Mucosa of rectum (tissue), 2 donors: ENCODE data around the gene SNRNP25.
"Not testable (repeated sequence)": the region's sequence is repeated elsewhere in the genome, so short reads cannot be mapped to it uniquely, and the experiment has no call there.

Experiments used
- H3K27ac ChIP-seq, 2 donors: one replicate each; pipeline ENCODE4 v1.7.0; 2013; ENCODE audit warnings: inconsistent platforms in 2 of 2, low read depth in 2 of 2, low read length in 2 of 2
- H3K27me3 ChIP-seq, 2 donors: one replicate each; pipeline ENCODE4 v1.7.0; 2013; ENCODE audit warnings: low read length in 2 of 2; ENCODE audit not compliant: control insufficient read depth in 2 of 2, insufficient read depth in 2 of 2
- H3K36me3 ChIP-seq, 2 donors: one replicate each; pipeline ENCODE4 v1.7.0; 2013; ENCODE audit warnings: low read length in 2 of 2; ENCODE audit not compliant: control insufficient read depth in 2 of 2, insufficient read depth in 2 of 2
- H3K4me1 ChIP-seq, 2 donors: one replicate each; pipeline ENCODE4 v1.7.0; 2013; ENCODE audit warnings: low read length in 2 of 2, mild to moderate bottlenecking in 1 of 2; ENCODE audit not compliant: control insufficient read depth in 2 of 2, insufficient read depth in 2 of 2
- H3K4me3 ChIP-seq, 2 donors: one replicate each; pipeline ENCODE4 v1.7.0; 2013; ENCODE audit warnings: low read length in 2 of 2
- H3K9ac ChIP-seq, 2 donors: one replicate each; pipeline ENCODE4 v1.7.0; 2013; ENCODE audit warnings: low read length in 2 of 2, low read depth in 1 of 2, mild to moderate bottlenecking in 1 of 2
- H3K9me3 ChIP-seq, 2 donors: one replicate each; pipeline ENCODE4 v1.7.0; 2013; ENCODE audit warnings: low read length in 2 of 2; ENCODE audit not compliant: control insufficient read depth in 2 of 2
- donor health status: healthy.
- donor health status: Normal muscosa, but diverticular disease.

The SNRNP25 gene

GRCh38 chr16:53346-54236 lies at the start of gene SNRNP25, which contains the start of gene POLR3K:
TSS of gene SNRNP25 (plus strand) at chr16:53828. CDS start at chr16:54017, 189 bp downstream.
TSS of gene POLR3K (minus strand) at chr16:53608. CDS start at chr16:53586, 22 bp downstream.
- peaks cover 11 to 28% of the 10 kb centered on the region in 2 donors for H3K36me3 ChIP-seq
- H3K9me3 ChIP-seq, result no peaks in the 10 kb centered on the region
- peak within 1 kb of the TSS; percentile 82 to 93 for H3K4me3 ChIP-seq
- no peaks in the 10 kb centered on the region for H3K27me3 ChIP-seq
- peak within 1 kb of the TSS; percentile 55 to 71 for H3K27ac ChIP-seq
- H3K4me1 ChIP-seq, result peaks cover 0 to 5% of the 10 kb centered on the region in 2 donors
- H3K9ac ChIP-seq, result peak within 1 kb of the TSS; percentile 83 to 90

- H3K4me3 ChIP-seq, result peak overlapping the region in 1 of 2 donors; percentile 41
Measured at GRCh38 chr16:9903-10665, 43.5 kb upstream of the SNRNP25 start.

GRCh38 chr16:10772-11171 lies 42.9 kb upstream of the SNRNP25 start:
- H3K27me3 ChIP-seq, H3K4me3 ChIP-seq, H3K4me1 ChIP-seq, H3K27ac ChIP-seq, H3K36me3 ChIP-seq, H3K9ac ChIP-seq, H3K9me3 ChIP-seq: not testable (repeated sequence)

More at GRCh38 chr16:9903-10665, 43.5 kb upstream of the SNRNP25 start:
- Histone ChIP-seq H3K36me3 (no peaks in the 10 kb centered on the region), H3K27me3 (no peaks in the 10 kb centered on the region), H3K27ac (no peak overlapping the region), H3K4me1 (no peaks in the 10 kb centered on the region), H3K9ac (no peak overlapping the region), H3K9me3 (no peaks in the 10 kb centered on the region)

- not testable (repeated sequence) for H3K27me3 ChIP-seq, H3K4me1 ChIP-seq, H3K9ac ChIP-seq, H3K36me3 ChIP-seq, H3K27ac ChIP-seq, H3K9me3 ChIP-seq, H3K4me3 ChIP-seq
Measured at GRCh38 chr16:17062-17765, 36.4 kb upstream of the SNRNP25 start.

GRCh38 chr16:20886-21285 lies 32.7 kb upstream of the SNRNP25 start:
- H3K9ac ChIP-seq, H3K36me3 ChIP-seq, H3K27me3 ChIP-seq, H3K9me3 ChIP-seq, H3K4me3 ChIP-seq, H3K27ac ChIP-seq, H3K4me1 ChIP-seq: not testable (repeated sequence)

DNA sequence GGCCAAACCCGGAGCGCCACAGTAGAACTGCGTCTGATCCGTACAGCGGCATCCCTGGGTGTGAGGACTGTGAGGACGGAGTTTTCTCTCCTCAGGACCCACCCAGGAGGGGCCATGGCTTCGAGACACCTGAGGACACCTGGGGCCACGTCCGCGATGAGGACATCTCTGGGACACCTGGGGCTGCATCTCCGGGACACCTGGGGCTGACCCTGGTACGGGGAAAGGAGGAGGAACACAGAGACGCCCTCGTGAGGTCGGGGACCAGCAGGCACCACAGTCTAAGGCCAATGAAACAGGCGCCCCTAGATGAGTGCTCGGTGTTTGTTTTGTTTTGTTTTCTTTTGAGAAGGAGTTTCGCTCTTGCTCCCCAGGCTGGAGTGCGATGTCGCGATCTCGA lies 29.5 kb upstream of the SNRNP25 start:
- not testable (repeated sequence) for H3K27ac ChIP-seq, H3K9ac ChIP-seq, H3K27me3 ChIP-seq, H3K9me3 ChIP-seq, H3K4me1 ChIP-seq, H3K4me3 ChIP-seq, H3K36me3 ChIP-seq

DNA sequence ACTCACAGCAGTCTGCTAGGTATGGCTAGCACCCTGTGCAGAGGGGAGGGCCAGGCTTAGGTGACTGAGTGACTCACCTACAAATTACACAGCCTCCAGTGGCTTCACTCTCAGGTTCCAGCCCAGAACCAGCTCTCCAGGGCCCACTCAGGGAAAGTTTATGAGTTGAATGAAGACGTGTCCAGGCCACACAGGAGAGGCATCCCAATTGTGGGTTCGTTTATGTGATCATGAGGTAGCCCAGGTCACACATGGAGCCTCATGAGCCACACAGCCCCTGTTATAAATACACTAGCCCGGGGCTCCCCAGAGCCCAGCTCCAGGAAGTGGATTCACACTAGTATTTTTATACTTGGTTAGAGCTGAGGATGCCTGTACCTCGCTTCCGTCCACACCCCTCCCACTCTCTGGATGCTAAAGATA lies 27.7 kb upstream of the SNRNP25 start:
- not testable (repeated sequence) for H3K27ac ChIP-seq

DNA sequence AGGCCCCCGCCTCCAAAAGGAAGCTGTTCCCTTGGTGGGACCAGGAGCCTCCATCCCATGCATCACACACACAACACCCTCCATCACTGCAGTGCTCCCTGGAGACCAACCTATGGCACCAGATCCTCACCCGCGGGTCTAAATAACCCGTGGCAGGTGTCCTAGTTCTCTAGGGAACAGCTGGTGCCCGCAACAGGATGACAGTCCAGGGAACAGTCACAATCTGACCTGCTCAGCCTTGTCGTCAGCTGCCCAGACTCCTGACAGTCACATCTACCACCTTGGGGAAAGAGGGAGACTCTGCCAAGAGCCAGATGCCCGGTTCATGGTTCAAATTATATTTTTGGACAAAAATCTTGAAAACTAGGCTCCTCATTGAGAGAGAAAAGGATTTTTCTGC lies 23.0 kb upstream of the SNRNP25 start:
- not testable (repeated sequence) for H3K36me3 ChIP-seq, H3K4me1 ChIP-seq, H3K27me3 ChIP-seq, H3K9ac ChIP-seq, H3K9me3 ChIP-seq, H3K4me3 ChIP-seq, H3K27ac ChIP-seq

More for the DNA sequence above, 27.7 kb upstream of the SNRNP25 start:
- not testable (repeated sequence) for H3K9ac ChIP-seq, H3K27me3 ChIP-seq, H3K36me3 ChIP-seq, H3K4me3 ChIP-seq, H3K4me1 ChIP-seq, H3K9me3 ChIP-seq

DNA sequence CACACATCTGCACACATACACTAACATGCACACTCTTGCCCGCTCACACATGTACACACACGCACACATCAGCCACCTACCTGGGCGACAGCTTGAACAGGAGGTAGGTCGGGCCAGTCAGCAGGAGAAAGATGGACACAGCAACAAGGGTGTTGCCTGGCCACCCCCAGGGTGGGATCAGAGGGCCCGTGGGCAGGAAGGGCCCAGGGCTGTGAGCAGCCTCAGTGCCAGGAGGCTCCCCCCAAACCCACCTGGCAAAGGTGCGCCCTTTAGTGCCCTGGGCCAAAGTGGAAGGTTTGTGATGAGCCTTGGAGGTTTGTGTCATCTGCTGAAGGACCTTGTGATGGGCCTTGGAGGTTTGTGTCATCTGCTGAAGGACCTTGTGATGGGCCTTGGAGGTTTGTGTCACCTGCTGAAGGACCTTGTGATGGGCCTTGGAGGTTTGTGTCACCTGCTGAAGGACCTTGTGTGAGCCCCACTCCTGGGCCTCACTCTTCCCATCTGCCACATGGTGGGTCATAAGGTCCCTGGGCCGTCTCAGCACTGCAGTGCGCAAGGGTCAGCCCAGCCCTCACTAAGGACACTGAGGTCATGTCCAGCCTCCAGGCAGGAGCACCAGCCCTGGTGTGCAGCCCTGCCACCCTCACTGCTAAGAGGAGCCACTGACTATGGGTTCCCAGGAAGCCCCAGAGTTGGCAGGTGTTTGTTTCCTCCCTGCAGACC lies 20.3 kb upstream of the SNRNP25 start:
- not testable (repeated sequence) for H3K36me3 ChIP-seq, H3K27me3 ChIP-seq, H3K9me3 ChIP-seq, H3K4me3 ChIP-seq, H3K27ac ChIP-seq, H3K4me1 ChIP-seq, H3K9ac ChIP-seq
